Heart right ventricle (tissue), 16 donors: ENCODE results near the gene RIN3. TPM values are rescaled to one million over a fixed set of nuclear protein-coding genes. Genes with fewer than 3 reads are reported as not detected.
A peak's percentile ranks its signal among the peaks of the same experiment; 100 is the strongest.

Experiments used
- ATAC-seq, 8 donors: fragments of 200-7000 bp; cut with Tn5 transposase; one replicate each; pipeline ENCODE4 v1.9.1; 2020; ENCODE audit warnings: mild to moderate bottlenecking in 8 of 8, moderate library complexity in 8 of 8, moderate number of reproducible peaks in 1 of 8
- DNase-seq, 2 donors: peaks; one replicate each; pipeline ENCODE4 v3.0.0-alpha.2; 2020
- H3K27ac ChIP-seq, 10 donors: fragments of 200-600 bp; sonication (generic) in 2 of 10; one replicate each; pipeline versions ENCODE4 v1.5.0 to v1.8.0; 2020 to 2022; ENCODE audit warnings: mild to moderate bottlenecking in 3 of 10
- H3K27me3 ChIP-seq, 7 donors: fragments of 200-600 bp; one replicate each; pipeline ENCODE4 v1.8.0; 2021 to 2022; ENCODE audit warnings: mild to moderate bottlenecking in 2 of 7
- H3K36me3 ChIP-seq, 9 donors: fragments of 200-600 bp; sonication (generic) in 1 of 9; one replicate each; pipeline versions ENCODE4 v1.5.0 to v1.8.0; 2020 to 2022; ENCODE audit warnings: mild to moderate bottlenecking in 2 of 9
- H3K4me1 ChIP-seq, 9 donors: fragments of 200-600 bp; sonication (generic) in 1 of 9; one replicate each; pipeline versions ENCODE4 v1.5.0 to v1.8.0; 2020 to 2022; ENCODE audit warnings: mild to moderate bottlenecking in 4 of 9
- H3K4me3 ChIP-seq, 10 donors: fragments of 200-600 bp; sonication (generic) in 2 of 10; one replicate each; pipeline versions ENCODE4 v1.5.0 to v1.8.0; 2020 to 2022; ENCODE audit warnings: mild to moderate bottlenecking in 7 of 10, moderate library complexity in 2 of 10
- H3K9me3 ChIP-seq, 11 donors: fragments of 200-600 bp in 10 of 11; sonication (generic) in 2 of 11; one replicate each; pipeline versions ENCODE4 v1.5.0 to v1.8.0; 2013 to 2022; ENCODE audit warnings: mild to moderate bottlenecking in 2 of 11, control low read depth in 1 of 11, moderate library complexity in 1 of 11
- CTCF ChIP-seq, 9 donors: fragments of 200-600 bp; sonication (generic) in 2 of 9; IDR thresholded peaks; one replicate each; pipeline versions ENCODE4 v1.5.0 to v1.8.0; 2021 to 2022; ENCODE audit warnings: antibody characterized with exemption in 9 of 9, mild to moderate bottlenecking in 5 of 9, moderate library complexity in 1 of 9
- WGBS, 2 donors: extraction: QIAGEN DNeasy Blood & Tissue Kit; methylation state at CpG; one replicate each; pipeline ENCODE4 v1.1.7; 2013; ENCODE audit warnings: inconsistent platforms in 1 of 2; 5-methylcytosine and 5-hydroxymethylcytosine counted together
- intact Hi-C, 10 donors: fragments of 100-400 bp; cut with DNase I; formaldehyde crosslinking; loops; one replicate each; pipeline versions ENCODE4 v1.11.1 to v1.14.2; 2022
- polyA plus RNA-seq, 2 donors: library from polyadenylated mRNA; stranded (reverse); fragments of 200-250 nt; gene quantifications; one replicate each; pipeline ENCODE4 v1.2.3, GENCODE V29; 2013
- total RNA-seq, 10 donors: library from RNA; stranded (reverse); fragmentation: NEBNext Ultra II Directional in 3 of 10; extraction: Animal tissue kit (Norgen Biotek cat#: 25700) in 3 of 10; gene quantifications; one replicate each; pipeline versions ENCODE4 v1.2.1 to v1.2.4, GENCODE V29; 2021 to 2023
- donor health status: Arrhythmogenic right ventricular cardiomyopathy.
- donor health status: ischemic (EF 13 %, LVEDD 7.1; RV severe dilation, severe dysfunction).
- donor health status: healthy with polysubstance abuse.
- donor health status: DM: no; HTN: yes; CAD: no.
- donor health status: DM: no; HTN: no; CAD: no.
- donor health status: ischemic (EF 25% LVEDD 6.9; RV normal size, moderate dysfunction).
- donor health status: ischemic (EF 25% LVEDD 5.7; RV mildly dilated, moderate dysfunction).
- donor health status: healthy.
- donor health status: DM: yes; HTN: yes; CAD: no.
- donor health status: Ischemic cardiomyopathy.
- donor health status: ischemic (EF 35%, LVEDD 5.7; RV mildly dilated, moderate dysfunction).
- donor health status: nonischemic (EF 11% LVEDD 7.7; RV severe dilation, severe dysfunction).
- donor health status: DM: yes; HTN: yes; CAD: no.
- donor health status: PGD.
- donor health status: ischemic (EF 29% LVEDD 5.4; RV normal size, mild dysfunction).
- donor health status: nonischemic (EF 23%, LVEDD 6.1; RV moderate dilation, normal function).

Gene RIN3
- total and polyA plus RNA-seq, 12 donors: 7.2 to 24.0 (median 12.2) TPM

- H3K27me3 ChIP-seq: no peaks in the 10 kb centered on the region
- no peak for DNase-seq
- ATAC-seq: no peak
- H3K4me3 ChIP-seq: no peak overlapping the region
- no peak for TF ChIP-seq CTCF (IDR thresholded peaks at IDR 0.05)
- 76 to 94% methylated on average over 3 of the region's 3 CpGs for WGBS, 2 donors
- peaks cover 0 to 42% (median 6%) of the 10 kb centered on the region in 9 donors for H3K4me1 ChIP-seq
- intact Hi-C loops: no loop called here
- H3K27ac ChIP-seq: peak overlapping the region in 4 of 10 donors; percentile 3 to 72 (median 27)
- peaks cover 0 to 10% (median 0%) of the 10 kb centered on the region in 11 donors for H3K9me3 ChIP-seq
- H3K36me3 ChIP-seq: no peaks in the 10 kb centered on the region
Observed at GRCh38 chr14:92473969-92474535, 39.5 kb upstream of the RIN3 start.

- Histone ChIP-seq H3K27ac (peak overlapping the region in 7 of 10 donors; percentile 23 to 77 (median 51)), H3K9me3 (peaks cover 0 to under 1% (median 0%) of the 10 kb centered on the region in 11 donors), H3K4me1 (peaks cover 0 to 42% (median 6%) of the 10 kb centered on the region in 9 donors), H3K36me3 (no peaks in the 10 kb centered on the region), H3K27me3 (no peaks in the 10 kb centered on the region), H3K4me3 (no peak overlapping the region)
- intact Hi-C loops: no loop called here
- no peak for TF ChIP-seq CTCF (IDR thresholded peaks at IDR 0.05)
- DNase-seq (no peak), ATAC-seq (no peak)
- WGBS, 2 donors: 100% methylated on average over 1 of the region's 1 CpG
Observed at GRCh38 chr14:92475037-92475436, 38.5 kb upstream of the RIN3 start.

GRCh38 chr14:92475451-92476187 is 38.0 kb upstream of the RIN3 start:
- peak; percentile 60 to 70 for DNase-seq
- H3K4me1 ChIP-seq: peaks cover 0 to 42% (median 6%) of the 10 kb centered on the region in 9 donors
- peak; percentile 47 to 93 (median 86) for ATAC-seq
- WGBS, 2 donors: 62 to 69% methylated on average over 14 of the region's 14 CpGs
- no peaks in the 10 kb centered on the region for H3K36me3 ChIP-seq
- no peaks in the 10 kb centered on the region for H3K27me3 ChIP-seq
- TF ChIP-seq CTCF (IDR thresholded peaks at IDR 0.05): no peak
- peak overlapping the region in 8 of 10 donors; percentile 24 to 77 (median 58) for H3K27ac ChIP-seq
- H3K4me3 ChIP-seq: no peak overlapping the region
- intact Hi-C loops: no loop called here
- no peaks in the 10 kb centered on the region for H3K9me3 ChIP-seq

GRCh38 chr14:92480856-92481255 is 32.7 kb upstream of the RIN3 start:
- no peak for TF ChIP-seq CTCF (IDR thresholded peaks at IDR 0.05)

More at GRCh38 chr14:92480856-92481255, 32.7 kb upstream of the RIN3 start:
- H3K36me3 ChIP-seq: no peaks in the 10 kb centered on the region
- H3K4me3 ChIP-seq: no peak overlapping the region
- ATAC-seq (no peak), DNase-seq (no peak)
- H3K27me3 ChIP-seq: peaks cover 0 to 3% (median 0%) of the 10 kb centered on the region in 7 donors
- H3K27ac ChIP-seq: no peak overlapping the region
- H3K9me3 ChIP-seq: no peaks in the 10 kb centered on the region
- WGBS, 2 donors: 80 to 83% methylated on average over 3 of the region's 3 CpGs
- H3K4me1 ChIP-seq: peaks cover 0 to 24% (median 10%) of the 10 kb centered on the region in 9 donors
- intact Hi-C loops: no loop called here
